AG09309 (cell line): ENCODE measurements around the gene FNDC3A.
"Not testable (repeated sequence)": the region's sequence is repeated elsewhere in the genome, so short reads cannot be mapped to it uniquely, and the experiment has no call there.

Experiments
- DNase-seq: peaks from one replicate; pipeline ENCODE4 v3.0.0-alpha.2; 2010; ENCODE audit warnings: low read depth
- H3K4me3 ChIP-seq: 2 replicates; pipeline ENCODE4 v1.5.1; 2011; ENCODE audit warnings: mild to moderate bottlenecking, low read depth, low read length, moderate library complexity; ENCODE audit not compliant: control insufficient read depth
- TF ChIP-seq, protein P1 (sequence below): IDR thresholded peaks from 2 replicates; pipeline ENCODE4 v1.5.1; 2011; ENCODE audit warnings: mild to moderate bottlenecking, low read depth, low read length, inconsistent platforms; ENCODE audit not compliant: insufficient read depth, control insufficient read depth; ENCODE audit errors: missing control alignments

Gene FNDC3A

DNA sequence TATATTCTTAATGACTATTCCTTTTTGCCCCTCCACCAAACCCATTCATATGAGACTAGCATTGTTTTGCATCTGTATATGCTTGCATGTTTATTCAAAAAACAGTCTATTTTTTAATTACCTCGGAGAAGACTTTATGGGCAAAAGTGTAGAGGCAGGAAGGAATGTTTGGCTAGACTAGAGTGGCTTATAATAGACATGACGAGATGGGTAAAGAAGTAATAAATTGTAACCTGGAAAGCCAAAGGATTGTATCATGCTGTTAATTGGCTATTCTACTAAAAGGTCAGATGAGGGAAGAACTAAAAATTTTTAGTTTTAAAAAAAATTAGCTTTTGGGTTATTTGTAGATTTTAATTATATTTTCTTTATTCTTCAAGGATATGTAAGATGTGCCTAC lies 91.1 kb downstream of the FNDC3A start:
- H3K4me3 ChIP-seq = no peak overlapping the region
- DNase-seq = no peak
- TF ChIP-seq, protein P1, sequence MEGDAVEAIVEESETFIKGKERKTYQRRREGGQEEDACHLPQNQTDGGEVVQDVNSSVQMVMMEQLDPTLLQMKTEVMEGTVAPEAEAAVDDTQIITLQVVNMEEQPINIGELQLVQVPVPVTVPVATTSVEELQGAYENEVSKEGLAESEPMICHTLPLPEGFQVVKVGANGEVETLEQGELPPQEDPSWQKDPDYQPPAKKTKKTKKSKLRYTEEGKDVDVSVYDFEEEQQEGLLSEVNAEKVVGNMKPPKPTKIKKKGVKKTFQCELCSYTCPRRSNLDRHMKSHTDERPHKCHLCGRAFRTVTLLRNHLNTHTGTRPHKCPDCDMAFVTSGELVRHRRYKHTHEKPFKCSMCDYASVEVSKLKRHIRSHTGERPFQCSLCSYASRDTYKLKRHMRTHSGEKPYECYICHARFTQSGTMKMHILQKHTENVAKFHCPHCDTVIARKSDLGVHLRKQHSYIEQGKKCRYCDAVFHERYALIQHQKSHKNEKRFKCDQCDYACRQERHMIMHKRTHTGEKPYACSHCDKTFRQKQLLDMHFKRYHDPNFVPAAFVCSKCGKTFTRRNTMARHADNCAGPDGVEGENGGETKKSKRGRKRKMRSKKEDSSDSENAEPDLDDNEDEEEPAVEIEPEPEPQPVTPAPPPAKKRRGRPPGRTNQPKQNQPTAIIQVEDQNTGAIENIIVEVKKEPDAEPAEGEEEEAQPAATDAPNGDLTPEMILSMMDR = no peak

DNA sequence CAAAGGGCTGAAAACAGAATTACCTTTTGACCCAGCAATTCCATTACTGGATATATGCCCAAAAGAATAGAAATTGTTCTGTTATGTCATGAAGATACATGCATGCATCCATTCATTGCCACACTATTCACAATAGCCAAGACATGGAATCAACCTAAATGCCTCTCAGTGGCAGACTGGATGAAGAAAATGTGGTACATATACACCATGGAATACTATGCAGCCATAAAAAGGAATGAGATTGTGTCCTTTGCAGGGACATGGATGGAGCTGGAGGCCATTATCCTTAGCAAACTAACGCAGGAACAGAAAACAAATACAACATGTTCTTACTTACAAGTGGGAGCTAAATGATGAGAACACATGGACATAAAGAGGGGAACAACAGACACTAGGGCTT lies 92.8 kb downstream of the FNDC3A start:
- not testable (repeated sequence) for DNase-seq

DNA sequence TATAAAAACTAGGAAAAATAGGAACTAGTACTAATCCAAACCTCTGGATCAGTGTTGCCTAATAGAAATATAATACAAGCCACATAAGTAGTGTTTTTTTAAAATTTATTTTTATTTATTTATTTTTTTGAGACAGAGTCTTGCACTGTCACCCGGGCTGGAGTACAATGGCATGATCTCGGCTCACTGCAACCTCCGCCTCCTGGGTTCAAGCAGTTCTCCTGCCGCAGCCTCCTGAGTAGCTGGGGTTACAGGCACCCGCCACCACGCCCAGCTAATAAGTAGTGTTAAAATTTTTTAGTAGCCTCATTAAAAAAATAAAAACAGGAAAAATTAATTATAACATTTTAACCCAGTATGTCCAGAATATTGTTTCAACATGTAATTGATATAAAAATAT lies 94.3 kb downstream of the FNDC3A start:
- not testable (repeated sequence) for H3K4me3 ChIP-seq, DNase-seq

More for the DNA sequence above, 92.8 kb downstream of the FNDC3A start:
- H3K4me3 ChIP-seq = not testable (repeated sequence)

DNA sequence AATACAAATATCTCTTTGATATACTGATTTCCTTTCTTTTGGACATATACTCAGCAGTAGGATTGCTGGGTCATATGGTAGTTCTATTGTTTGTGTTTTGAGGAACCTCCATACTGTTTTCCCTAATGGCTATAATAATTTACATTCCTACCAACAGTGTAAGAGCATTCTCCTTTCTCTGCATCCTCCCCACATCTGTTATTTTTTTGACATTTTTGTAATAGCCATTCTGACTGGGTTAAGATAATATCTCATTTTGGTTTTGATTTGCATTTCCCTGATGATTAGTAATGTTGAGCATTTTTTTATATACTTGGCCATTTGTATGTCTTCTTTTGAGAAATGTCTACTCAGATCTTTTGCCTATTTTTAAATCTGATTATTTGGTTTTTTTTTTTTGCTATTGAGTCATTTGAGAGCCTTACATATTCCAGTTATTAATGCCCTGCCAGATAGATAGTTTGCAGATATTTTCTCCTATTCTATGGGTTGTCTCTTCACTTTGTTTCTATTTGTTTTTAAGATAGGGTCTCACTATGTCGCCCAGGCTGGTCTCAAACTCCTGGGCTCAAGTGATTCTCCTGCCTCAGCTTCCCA lies 95.7 kb downstream of the FNDC3A start:
- TF ChIP-seq, protein P1 = no peak
- DNase-seq = no peak
- H3K4me3 ChIP-seq = no peak overlapping the region

DNA sequence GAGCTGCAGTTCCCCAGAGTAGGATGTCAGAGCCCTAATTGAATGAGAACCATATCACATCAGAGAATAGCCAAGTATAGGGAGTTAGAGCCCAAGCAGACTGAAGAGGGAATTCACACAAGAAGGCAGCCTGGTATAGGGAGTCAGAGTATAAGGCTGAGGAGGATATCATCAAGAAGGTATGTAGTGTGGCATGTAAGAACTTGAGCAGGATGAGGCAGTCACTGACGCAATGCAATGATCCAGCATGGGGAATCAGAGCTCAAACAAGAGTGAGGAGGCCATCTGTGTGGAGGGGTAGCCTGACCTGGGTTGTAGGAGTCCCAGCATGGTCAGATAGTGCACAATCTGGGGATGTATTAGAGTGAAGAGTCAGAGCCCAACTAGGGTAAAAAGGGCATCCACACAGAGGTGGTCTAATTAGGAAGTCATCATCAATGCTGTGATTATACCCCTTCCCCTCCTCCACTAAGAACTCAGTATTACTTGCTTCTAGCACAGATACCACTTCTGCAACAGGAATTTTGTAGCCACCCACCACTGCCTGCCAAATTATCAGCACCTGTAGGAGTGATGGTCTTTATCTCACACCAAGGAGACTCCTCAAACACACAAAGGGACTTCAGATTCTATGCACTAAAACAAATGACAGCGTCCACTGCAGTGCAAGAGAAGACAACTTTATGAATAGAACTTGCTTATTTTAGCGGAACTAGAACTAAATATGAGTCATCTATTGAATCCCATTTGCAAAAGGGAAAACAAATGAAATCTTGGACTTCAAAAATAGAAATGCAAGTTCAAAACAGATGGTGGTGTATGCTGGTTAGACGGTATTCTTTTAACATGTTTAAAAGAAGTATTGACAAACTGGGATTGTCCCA lies 107.2 kb downstream of the FNDC3A start:
- H3K4me3 ChIP-seq = no peak overlapping the region
- peak; percentile 50 for DNase-seq
- TF ChIP-seq, protein P1 = no peak

DNA sequence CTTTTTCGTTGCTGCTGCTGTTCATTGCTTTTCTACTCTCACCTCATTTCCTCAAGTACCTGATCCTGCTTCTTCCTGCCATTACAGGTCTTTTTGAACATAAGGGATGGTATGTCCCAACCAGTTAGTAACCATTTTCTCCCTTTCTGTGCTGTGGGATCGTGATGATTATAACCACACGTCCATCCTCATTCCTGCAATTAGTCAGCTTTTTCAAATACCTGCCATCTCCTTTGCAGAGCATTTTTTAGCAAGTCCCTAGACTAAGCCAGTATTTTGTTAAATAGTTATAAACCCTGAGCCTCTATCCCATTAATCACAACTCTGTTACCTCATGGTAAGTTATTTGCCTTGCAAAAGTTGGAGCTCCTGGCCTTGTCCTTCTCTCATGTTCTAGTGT lies 109.2 kb downstream of the FNDC3A start:
- DNase-seq = no peak
- TF ChIP-seq, protein P1 = no peak
- H3K4me3 ChIP-seq = no peak overlapping the region

DNA sequence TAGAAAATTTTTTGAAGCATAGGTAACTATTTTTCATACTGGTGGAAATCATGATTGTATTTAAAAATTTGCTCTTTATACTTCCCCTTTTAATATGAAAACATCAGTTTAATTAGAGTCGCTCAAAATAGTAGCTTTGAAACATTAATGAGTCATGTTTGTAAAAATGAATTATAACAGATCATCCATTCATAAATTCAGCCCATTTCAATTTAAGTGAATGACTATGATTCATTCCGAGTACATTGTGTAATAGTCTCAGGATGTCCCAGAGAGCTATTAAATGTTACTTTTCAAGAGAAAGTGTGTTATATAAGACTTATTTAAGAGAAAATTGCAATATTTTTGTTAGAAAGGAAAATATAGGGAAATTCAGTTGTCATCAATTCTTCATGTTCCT lies 111.0 kb downstream of the FNDC3A start:
- TF ChIP-seq, protein P1 = no peak
- H3K4me3 ChIP-seq = no peak overlapping the region
- DNase-seq = peak; percentile 61
